ENCODE results near the gene SLC39A11.

The SLC39A11 gene

GRCh38 chr17:72696156-72696555 is 396.3 kb downstream of the SLC39A11 start:
- H3K27ac Mint-ChIP-seq, result no peak overlapping the region

GRCh38 chr17:72693956-72694355 is 398.5 kb downstream of the SLC39A11 start:
- H3K36me3 Mint-ChIP-seq (ENCODE audit: low read depth), result peaks cover 4% of the 10 kb centered on the region
- no peak overlapping the region for H3K27ac Mint-ChIP-seq
- no peak for DNase-seq

More at GRCh38 chr17:72696156-72696555, 396.3 kb downstream of the SLC39A11 start:
- H3K36me3 Mint-ChIP-seq (ENCODE audit: low read depth), result peaks cover 19% of the 10 kb centered on the region
- DNase-seq, result no peak
- peaks cover 29% of the 10 kb centered on the region for H3K9me3 Mint-ChIP-seq
- TF ChIP-seq CTCF (IDR thresholded peaks at IDR 0.05), result no peak
- H3K4me3 Mint-ChIP-seq, result no peak overlapping the region
- H3K4me1 Mint-ChIP-seq, result peaks cover 26% of the 10 kb centered on the region
- peaks cover 12% of the 10 kb centered on the region for H3K27me3 Mint-ChIP-seq (ENCODE audit: low read depth, poor library complexity)

GRCh38 chr17:72693151-72693878 is 399.2 kb downstream of the SLC39A11 start:
- Mint-ChIP-seq H3K4me1 (peaks cover 34% of the 10 kb centered on the region), H3K36me3 (ENCODE audit: low read depth) (peaks cover 4% of the 10 kb centered on the region), H3K27ac (no peak overlapping the region), H3K27me3 (ENCODE audit: low read depth, poor library complexity) (peaks cover 6% of the 10 kb centered on the region), H3K9me3 (peaks cover 15% of the 10 kb centered on the region), H3K4me3 (no peak overlapping the region)
- DNase-seq, result no peak
- TF ChIP-seq CTCF (IDR thresholded peaks at IDR 0.05), result no peak

More at GRCh38 chr17:72693956-72694355, 398.5 kb downstream of the SLC39A11 start:
- peaks cover 6% of the 10 kb centered on the region for H3K27me3 Mint-ChIP-seq (ENCODE audit: low read depth, poor library complexity)
- no peak for TF ChIP-seq CTCF (IDR thresholded peaks at IDR 0.05)
- H3K4me1 Mint-ChIP-seq, result peaks cover 28% of the 10 kb centered on the region
- no peak overlapping the region for H3K4me3 Mint-ChIP-seq
- peaks cover 15% of the 10 kb centered on the region for H3K9me3 Mint-ChIP-seq

GRCh38 chr17:72692676-72693075 is 399.8 kb downstream of the SLC39A11 start:
- Mint-ChIP-seq H3K36me3 (ENCODE audit: low read depth) (peaks cover 4% of the 10 kb centered on the region), H3K27ac (peak overlapping the region; percentile 51), H3K4me3 (no peak overlapping the region), H3K27me3 (ENCODE audit: low read depth, poor library complexity) (peaks cover 6% of the 10 kb centered on the region), H3K9me3 (peaks cover 15% of the 10 kb centered on the region), H3K4me1 (peaks cover 36% of the 10 kb centered on the region)
- no peak for TF ChIP-seq CTCF (IDR thresholded peaks at IDR 0.05)
- no peak for DNase-seq

- no peak for DNase-seq
- no peak overlapping the region for H3K27ac Mint-ChIP-seq
- H3K36me3 Mint-ChIP-seq (ENCODE audit: low read depth), result peaks cover 4% of the 10 kb centered on the region
- H3K4me1 Mint-ChIP-seq, result peaks cover 37% of the 10 kb centered on the region
- H3K27me3 Mint-ChIP-seq (ENCODE audit: low read depth, poor library complexity), result peaks cover 6% of the 10 kb centered on the region
- peaks cover 15% of the 10 kb centered on the region for H3K9me3 Mint-ChIP-seq
- TF ChIP-seq CTCF (IDR thresholded peaks at IDR 0.05), result no peak
- H3K4me3 Mint-ChIP-seq, result no peak overlapping the region
Observed at GRCh38 chr17:72691586-72691985, 400.9 kb downstream of the SLC39A11 start.

- H3K4me1 Mint-ChIP-seq, result peaks cover 43% of the 10 kb centered on the region
- TF ChIP-seq CTCF (IDR thresholded peaks at IDR 0.05), result no peak
- peaks cover 4% of the 10 kb centered on the region for H3K36me3 Mint-ChIP-seq (ENCODE audit: low read depth)
- no peak overlapping the region for H3K27ac Mint-ChIP-seq
- H3K4me3 Mint-ChIP-seq, result no peak overlapping the region
- H3K27me3 Mint-ChIP-seq (ENCODE audit: low read depth, poor library complexity), result peaks cover 6% of the 10 kb centered on the region
- no peak for DNase-seq
- peaks cover 15% of the 10 kb centered on the region for H3K9me3 Mint-ChIP-seq
Observed at GRCh38 chr17:72691017-72691416, 401.5 kb downstream of the SLC39A11 start.
